Gastrocnemius medialis (tissue), 4 donors: ENCODE measurements around the gene ROBO4. TPM values are rescaled to one million over a fixed set of nuclear protein-coding genes. Genes with fewer than 3 reads are reported as not detected.
A peak's percentile ranks its signal among the peaks of the same experiment; 100 is the strongest.

Experiments used
- ATAC-seq, 2 donors: fragments of 150-250 bp; one replicate each; pipeline ENCODE4 v1.9.1; 2016
- DNase-seq, 2 donors: peaks; one replicate each; pipeline ENCODE4 v3.0.0-alpha.2; 2019
- H3K27ac ChIP-seq, 4 donors: fragments of 200-600 bp; sonication (generic); 1 replicate in 1 of 4; 2 replicates in 3 of 4; pipeline ENCODE4 v1.5.1; 2016 to 2018; ENCODE audit warnings: mild to moderate bottlenecking in 2 of 4, moderate library complexity in 1 of 4
- H3K27me3 ChIP-seq, 3 donors: fragments of 200-600 bp; sonication (generic) in 2 of 3; 1 replicate in 1 of 3; 2 replicates in 2 of 3; pipeline versions ENCODE4 v1.5.1 to v1.6.0; 2016 to 2019; ENCODE audit warnings: mild to moderate bottlenecking in 1 of 3, moderate library complexity in 1 of 3
- H3K36me3 ChIP-seq, 2 donors: fragments of 200-600 bp; sonication (generic) in 1 of 2; one replicate each; pipeline ENCODE4 v1.5.1; 2017 to 2018
- H3K4me1 ChIP-seq, 2 donors: fragments of 200-600 bp; sonication (generic) in 1 of 2; one replicate each; pipeline ENCODE4 v1.5.1; 2016 to 2017; ENCODE audit warnings: mild to moderate bottlenecking in 2 of 2
- H3K4me3 ChIP-seq, 4 donors: fragments of 200-600 bp; sonication (generic) in 3 of 4; 1 replicate in 1 of 4; 2 replicates in 3 of 4; pipeline ENCODE4 v1.5.1; 2016 to 2019; ENCODE audit warnings: mild to moderate bottlenecking in 2 of 4
- H3K9me3 ChIP-seq, 3 donors: fragments of 200-600 bp; sonication (generic) in 2 of 3; 1 replicate in 1 of 3; 2 replicates in 2 of 3; pipeline ENCODE4 v1.5.1; 2016 to 2019
- POLR2A ChIP-seq, 2 donors: fragments of 450-650 bp; IDR thresholded peaks; one replicate each; pipeline ENCODE4 v1.6.1; 2017; ENCODE audit warnings: antibody characterized with exemption in 2 of 2, mild to moderate bottlenecking in 2 of 2, moderate library complexity in 2 of 2
- in situ Hi-C, 4 donors: fragments of 200-750 bp; cut with MboI; loops; one replicate each; pipeline versions ENCODE4 v1.15.0 to v1.8.0; 2017; ENCODE audit warnings: low sequenced_read_pairs in 4 of 4
- intact Hi-C: fragments of 100-400 bp; cut with DNase I; formaldehyde crosslinking; loops from one replicate; pipeline ENCODE4 v1.15.1; 2023; ENCODE audit warnings: low total_unique reads
- total RNA-seq, 4 donors: library from RNA; depleted of rRNA; stranded (reverse); fragments of >200 nt; gene quantifications; one replicate each; pipeline versions ENCODE4 v1.1.0 to v1.2.3, GENCODE V29; 2016
- TF ChIP-seq, protein P1 (sequence below), 5 experiments: fragments of 450-650 bp in 3 of 5; fragments of 200-600 bp in 2 of 5; sonication (generic) in 2 of 5; IDR thresholded peaks in 4 of 5; conservative IDR thresholded peaks in 1 of 5; 1 replicate in 4 of 5; 2 replicates in 1 of 5; pipeline ENCODE4 v1.5.1; 2016 to 2019; ENCODE audit warnings: antibody characterized with exemption in 5 of 5, mild to moderate bottlenecking in 3 of 5, moderate library complexity in 3 of 5

Gene ROBO4
- total RNA-seq, 4 donors from 2014 or later: 7.6 to 18.7 (median 14.7) TPM

- no peaks in the 10 kb centered on the region for H3K9me3 ChIP-seq
- in situ Hi-C loops: no loop called here
- intact Hi-C loops: loop anchor here (2.0 to 5.0 kb wide), 2 partner anchors 23 to 76 kb away; partner anchors contain the start of gene CCDC15
- H3K4me3 ChIP-seq: peak overlapping the region; percentile 60 to 93 (median 64)
- peaks cover 0 to 13% of the 10 kb centered on the region in 2 donors for H3K4me1 ChIP-seq
- peaks cover 13 to 30% (median 22%) of the 10 kb centered on the region in 3 donors for H3K27me3 ChIP-seq
- ATAC-seq: peak; percentile 91
- TF ChIP-seq, protein P1, sequence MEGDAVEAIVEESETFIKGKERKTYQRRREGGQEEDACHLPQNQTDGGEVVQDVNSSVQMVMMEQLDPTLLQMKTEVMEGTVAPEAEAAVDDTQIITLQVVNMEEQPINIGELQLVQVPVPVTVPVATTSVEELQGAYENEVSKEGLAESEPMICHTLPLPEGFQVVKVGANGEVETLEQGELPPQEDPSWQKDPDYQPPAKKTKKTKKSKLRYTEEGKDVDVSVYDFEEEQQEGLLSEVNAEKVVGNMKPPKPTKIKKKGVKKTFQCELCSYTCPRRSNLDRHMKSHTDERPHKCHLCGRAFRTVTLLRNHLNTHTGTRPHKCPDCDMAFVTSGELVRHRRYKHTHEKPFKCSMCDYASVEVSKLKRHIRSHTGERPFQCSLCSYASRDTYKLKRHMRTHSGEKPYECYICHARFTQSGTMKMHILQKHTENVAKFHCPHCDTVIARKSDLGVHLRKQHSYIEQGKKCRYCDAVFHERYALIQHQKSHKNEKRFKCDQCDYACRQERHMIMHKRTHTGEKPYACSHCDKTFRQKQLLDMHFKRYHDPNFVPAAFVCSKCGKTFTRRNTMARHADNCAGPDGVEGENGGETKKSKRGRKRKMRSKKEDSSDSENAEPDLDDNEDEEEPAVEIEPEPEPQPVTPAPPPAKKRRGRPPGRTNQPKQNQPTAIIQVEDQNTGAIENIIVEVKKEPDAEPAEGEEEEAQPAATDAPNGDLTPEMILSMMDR (IDR thresholded peaks at IDR 0.05 in 4 of 5, conservative IDR thresholded peaks at IDR 0.05 in 1 of 5): peak; percentile 43 to 71 (median 62)
- TF ChIP-seq POLR2A (IDR thresholded peaks at IDR 0.05): peak; percentile 11 to 26
- no peaks in the 10 kb centered on the region for H3K36me3 ChIP-seq
- peak; percentile 54 to 70 for DNase-seq
- peak overlapping the region; percentile 72 to 88 (median 76) for H3K27ac ChIP-seq
Measured at GRCh38 chr11:124875943-124876817, 21.5 kb downstream of the ROBO4 start.

GRCh38 chr11:124875401-124875800, 22.3 kb downstream of the ROBO4 start:
- no peaks in the 10 kb centered on the region for H3K36me3 ChIP-seq
- in situ Hi-C loops (no loop called here), intact Hi-C loops (loop anchor here (5.0 kb wide), 1 partner anchor 77 kb away; the partner anchor contains the start of gene CCDC15)
- peaks cover 19 to 36% (median 30%) of the 10 kb centered on the region in 3 donors for H3K27me3 ChIP-seq
- no peak for TF ChIP-seq POLR2A (IDR thresholded peaks at IDR 0.05)
- TF ChIP-seq, protein P1 (IDR thresholded peaks at IDR 0.05 in 4 of 5, conservative IDR thresholded peaks at IDR 0.05 in 1 of 5): no peak
- H3K4me3 ChIP-seq: peak overlapping the region in 2 of 4 donors; percentile 60 to 65
- no peak for ATAC-seq
- DNase-seq: no peak
- peaks cover 0 to 13% of the 10 kb centered on the region in 2 donors for H3K4me1 ChIP-seq
- no peaks in the 10 kb centered on the region for H3K9me3 ChIP-seq
- no peak overlapping the region for H3K27ac ChIP-seq

GRCh38 chr11:124874571-124875255, 23.0 kb downstream of the ROBO4 start:
- Histone ChIP-seq H3K4me1 (peaks cover 0 to 13% of the 10 kb centered on the region in 2 donors), H3K4me3 (no peak overlapping the region), H3K27ac (no peak overlapping the region), H3K27me3 (peaks cover 26 to 39% (median 36%) of the 10 kb centered on the region in 3 donors), H3K9me3 (no peaks in the 10 kb centered on the region), H3K36me3 (no peaks in the 10 kb centered on the region)
- ATAC-seq (no peak), DNase-seq (no peak)
- in situ Hi-C loops (no loop called here), intact Hi-C loops (loop anchor here (5.0 kb wide), 1 partner anchor 78 kb away; the partner anchor contains the start of gene CCDC15)
- no peak for TF ChIP-seq POLR2A (IDR thresholded peaks at IDR 0.05)
- TF ChIP-seq, protein P1 (IDR thresholded peaks at IDR 0.05 in 4 of 5, conservative IDR thresholded peaks at IDR 0.05 in 1 of 5): no peak

DNA sequence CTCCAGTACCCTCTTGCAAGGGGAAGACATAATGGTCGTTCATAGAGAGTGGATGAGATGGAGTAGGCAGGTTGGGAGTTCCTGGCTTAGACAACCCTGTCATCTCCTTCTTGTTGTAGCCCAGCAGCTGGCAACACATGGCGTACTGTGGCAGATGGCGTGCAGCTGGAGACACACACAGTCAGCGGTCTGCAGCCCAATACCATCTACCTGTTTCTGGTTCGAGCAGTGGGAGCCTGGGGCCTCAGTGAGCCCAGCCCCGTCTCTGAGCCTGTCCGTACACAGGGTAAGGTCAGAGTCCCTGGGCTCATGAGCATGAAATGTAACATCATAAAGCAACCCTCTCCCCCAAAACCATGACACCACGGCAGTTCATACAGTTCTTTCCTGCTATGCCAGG, 23.7 kb downstream of the ROBO4 start:
- Histone ChIP-seq H3K27ac (no peak overlapping the region), H3K4me1 (peaks cover 3 to 13% of the 10 kb centered on the region in 2 donors), H3K27me3 (peaks cover 33 to 45% (median 43%) of the 10 kb centered on the region in 3 donors), H3K9me3 (no peaks in the 10 kb centered on the region), H3K4me3 (no peak overlapping the region), H3K36me3 (no peaks in the 10 kb centered on the region)
- TF ChIP-seq, protein P1 (IDR thresholded peaks at IDR 0.05 in 4 of 5, conservative IDR thresholded peaks at IDR 0.05 in 1 of 5): no peak
- TF ChIP-seq POLR2A (IDR thresholded peaks at IDR 0.05): no peak
- DNase-seq (no peak), ATAC-seq (no peak)
- intact Hi-C loops: no loop called here
- in situ Hi-C loops: no loop called here
